Gastrocnemius medialis (tissue), 4 donors: ENCODE measurements around the gene TMC2.

ENCODE experiments used
- CTCF ChIP-seq, 5 experiments: fragments of 450-650 bp in 3 of 5; fragments of 200-600 bp in 2 of 5; sonication (generic) in 2 of 5; IDR thresholded peaks in 4 of 5; conservative IDR thresholded peaks in 1 of 5; 1 replicate in 4 of 5; 2 replicates in 1 of 5; pipeline ENCODE4 v1.5.1; 2016 to 2019; ENCODE audit warnings: antibody characterized with exemption in 5 of 5, mild to moderate bottlenecking in 3 of 5, moderate library complexity in 3 of 5
- POLR2A ChIP-seq, 2 donors: fragments of 450-650 bp; IDR thresholded peaks; one replicate each; pipeline ENCODE4 v1.6.1; 2017; ENCODE audit warnings: antibody characterized with exemption in 2 of 2, mild to moderate bottlenecking in 2 of 2, moderate library complexity in 2 of 2

DNA sequence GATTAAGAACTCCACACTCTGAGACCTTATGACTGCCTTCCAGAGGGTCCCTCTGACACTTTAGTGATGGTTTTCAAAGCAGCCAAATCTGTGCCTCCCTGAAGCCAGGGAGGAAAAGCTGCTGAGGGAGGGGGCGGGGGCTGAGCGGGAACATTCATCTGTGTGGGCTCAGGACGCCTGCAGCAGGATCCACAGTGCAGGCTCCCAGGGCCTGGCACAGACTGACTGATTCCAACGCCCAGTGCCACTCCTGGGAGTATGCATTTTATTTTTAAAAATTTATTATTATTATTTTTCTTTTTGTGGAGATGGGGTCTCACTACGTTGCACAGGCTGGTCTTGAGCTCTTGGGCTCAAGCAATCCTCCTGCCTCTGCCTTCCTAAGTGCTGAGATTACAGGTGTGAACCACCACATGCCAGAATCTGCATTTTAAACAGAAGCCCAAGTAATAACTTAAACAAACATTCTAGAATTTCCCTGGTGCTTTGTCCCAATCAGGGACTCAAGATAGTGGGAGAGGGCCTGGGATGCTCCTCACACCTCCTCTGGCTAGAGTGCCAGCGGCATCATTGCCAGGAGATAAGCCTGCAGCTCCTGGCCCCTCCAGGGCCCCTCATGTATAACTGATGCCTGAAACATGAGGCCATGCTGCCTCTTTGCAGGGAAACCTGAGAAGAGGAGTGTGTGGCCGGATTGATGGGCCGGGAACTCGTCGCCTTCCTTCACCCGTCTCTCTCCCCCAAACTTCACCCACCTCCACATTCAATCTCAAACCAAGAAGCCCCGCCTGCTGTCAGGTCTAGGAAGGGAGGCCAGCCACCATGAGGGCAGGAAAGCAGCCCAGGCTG lies 438 bp upstream of the TMC2 start:
- TF ChIP-seq CTCF (IDR thresholded peaks at IDR 0.05 in 4 of 5, conservative IDR thresholded peaks at IDR 0.05 in 1 of 5) (no peak), POLR2A (IDR thresholded peaks at IDR 0.05) (no peak)
